B cell (primary cell): ENCODE measurements around the gene KPNA6. TPM values are rescaled to one million over a fixed set of nuclear protein-coding genes. Genes with fewer than 3 reads are reported as not detected.
A peak's percentile ranks its signal among the peaks of the same experiment; 100 is the strongest.

Source experiments
- ATAC-seq: fragments of 200-7000 bp; cut with Tn5 transposase; one replicate; pipeline ENCODE4 v1.10.0; 2021; ENCODE audit warnings: low read depth, mild to moderate bottlenecking, moderate number of reproducible peaks, moderate library complexity
- CTCF ChIA-PET: fragments of 350-600 bp; sonication (Branson Sonifier 250); formaldehyde crosslinking; loops from one replicate; lab custom pipeline; 2021; ENCODE audit warnings: antibody characterized with exemption, inconsistent platforms; lab: Charles Lee
- POLR2A ChIA-PET: fragments of 350-600 bp; sonication (Branson Sonifier 250); formaldehyde crosslinking; loops from one replicate; lab custom pipeline; 2021; ENCODE audit warnings: antibody characterized with exemption; lab: Charles Lee
- DNase-seq: peaks from one replicate; pipeline ENCODE4 v3.0.0; 2013
- H2AFZ ChIP-seq: 2 replicates; pipeline ENCODE4 v1.6.1; 2012; ENCODE audit warnings: mild to moderate bottlenecking, low read depth, low read length; ENCODE audit not compliant: insufficient read depth, poor library complexity, severe bottlenecking
- H3K27ac ChIP-seq, 2 donors: 1 replicate in 1 of 2; 2 replicates in 1 of 2; pipeline ENCODE4 v1.5.1; 2012 to 2013; ENCODE audit warnings: low read length in 2 of 2, mild to moderate bottlenecking in 2 of 2, moderate library complexity in 1 of 2
- H3K27me3 ChIP-seq, 4 experiments: fragments of 200-600 bp in 1 of 4; sonication (generic) in 1 of 4; replicated peaks in 1 of 4; 1 replicate in 2 of 4; 2 replicates in 2 of 4; pipeline versions ENCODE4 v1.6.1 to v1.7.0; 2013 to 2016; ENCODE audit warnings: low read length in 3 of 4, mild to moderate bottlenecking in 2 of 4, mixed read lengths in 1 of 4, moderate library complexity in 1 of 4; ENCODE audit not compliant: insufficient read depth in 4 of 4, control insufficient read depth in 3 of 4; ENCODE audit errors: control extremely low read depth in 1 of 4
- H3K36me3 ChIP-seq, 2 experiments: replicated peaks in 1 of 2; 1 replicate in 1 of 2; 2 replicates in 1 of 2; pipeline versions ENCODE4 v1.6.1 to v1.7.1; 2013; ENCODE audit warnings: low read length in 1 of 2; ENCODE audit not compliant: insufficient read depth in 2 of 2, control insufficient read depth in 1 of 2; ENCODE audit errors: control extremely low read depth in 1 of 2, extremely low read depth in 1 of 2
- H3K4me1 ChIP-seq, 2 donors: fragments of 200-600 bp in 1 of 2; sonication (generic) in 1 of 2; 1 replicate in 1 of 2; 2 replicates in 1 of 2; pipeline versions ENCODE4 v1.5.1 to v1.6.1; 2013 to 2017; ENCODE audit warnings: low read length in 2 of 2; ENCODE audit not compliant: control insufficient read depth in 2 of 2, insufficient read depth in 2 of 2
- H3K4me2 ChIP-seq: replicated peaks from 2 replicates; pipeline ENCODE3; 2012; ENCODE audit warnings: mild to moderate bottlenecking, low read depth, low read length; ENCODE audit not compliant: poor library complexity, severe bottlenecking
- H3K4me3 ChIP-seq, 5 experiments: fragments of 200-600 bp in 1 of 5; sonication (generic) in 1 of 5; 1 replicate in 3 of 5; 2 replicates in 2 of 5; pipeline versions ENCODE4 v1.5.1 to v1.7.0; 2011 to 2016; ENCODE audit warnings: low read length in 4 of 5, mild to moderate bottlenecking in 4 of 5, low read depth in 2 of 5, control low read depth in 1 of 5, moderate library complexity in 1 of 5; ENCODE audit not compliant: insufficient read depth in 1 of 5; ENCODE audit errors: control extremely low read depth in 1 of 5, extremely low read depth in 1 of 5
- H3K79me2 ChIP-seq: fragments of 200-600 bp; sonication (generic); one replicate; pipeline ENCODE4 v1.6.0; 2016; ENCODE audit warnings: low read length; ENCODE audit not compliant: control insufficient read depth, insufficient read depth
- H3K9ac ChIP-seq: fragments of 200-600 bp; sonication (generic); 2 replicates; pipeline ENCODE4 v1.6.1; 2017; ENCODE audit warnings: mild to moderate bottlenecking, low read length, moderate library complexity
- H3K9me3 ChIP-seq, 3 donors: one replicate each; pipeline versions ENCODE4 v1.6.1 to v1.7.1; 2013; ENCODE audit warnings: low read length in 2 of 3; ENCODE audit not compliant: control insufficient read depth in 2 of 3, insufficient read depth in 1 of 3; ENCODE audit errors: control extremely low read depth in 1 of 3
- H4K20me1 ChIP-seq: 2 replicates; pipeline ENCODE4 v1.6.0; 2012; ENCODE audit warnings: mild to moderate bottlenecking, low read length; ENCODE audit not compliant: insufficient read depth, control insufficient read depth, poor library complexity, severe bottlenecking
- H3K27ac Mint-ChIP-seq: one replicate; pipeline ENCODE4 v1.8.0; 2021; ENCODE audit warnings: mixed read lengths
- H3K27me3 Mint-ChIP-seq: one replicate; pipeline ENCODE4 v1.8.0; 2021; ENCODE audit warnings: mixed read lengths
- H3K4me1 Mint-ChIP-seq: one replicate; pipeline ENCODE4 v1.8.0; 2021; ENCODE audit warnings: mixed read lengths
- H3K4me3 Mint-ChIP-seq: one replicate; pipeline ENCODE4 v1.8.0; 2021; ENCODE audit warnings: mixed read lengths
- H3K9me3 Mint-ChIP-seq: one replicate; pipeline ENCODE4 v1.8.0; 2022; ENCODE audit warnings: mixed read lengths; ENCODE audit not compliant: insufficient read depth
- EZH2 ChIP-seq: IDR thresholded peaks from 2 replicates; pipeline ENCODE4 v1.6.1; 2012; ENCODE audit warnings: borderline replicate concordance, low read depth, mild to moderate bottlenecking, moderate library complexity, low read length; ENCODE audit not compliant: insufficient read depth, poor library complexity, severe bottlenecking
- WGBS: methylation state at CpG from one replicate; pipeline ENCODE4 v1.1.5; 2013; ENCODE audit warnings: missing lambda C conversion rate; ENCODE audit not compliant: insufficient coverage; 5-methylcytosine and 5-hydroxymethylcytosine counted together
- intact Hi-C: fragments of 100-400 bp; cut with micrococcal nuclease; formaldehyde crosslinking; loops from one replicate; pipeline ENCODE4 v1.10.0; 2022
- polyA plus RNA-seq: library from polyadenylated mRNA; depleted of rRNA; stranded (reverse); fragments of >200 nt; gene quantifications from 2 replicates; pipeline ENCODE4 v1.2.3, GENCODE V29; 2012
- total RNA-seq, 2 donors: library from RNA; stranded (reverse); fragments of 120-200 nt in 1 of 2; gene quantifications; 1 replicate in 1 of 2; 2 replicates in 1 of 2; pipeline versions ENCODE4 v1.2.3 to v1.2.4, GENCODE V29; 2013 to 2022
- TF ChIP-seq, protein P1 (sequence below): fragments of 200-600 bp; IDR thresholded peaks from one replicate; pipeline ENCODE4 v1.8.0; 2022; ENCODE audit warnings: antibody characterized with exemption, mild to moderate bottlenecking

Gene KPNA6
- total and polyA plus RNA-seq, 2 donors (not counting 1 experiment from before 2014, with no cell fraction given) = 14.0 to 49.9 TPM

DNA sequence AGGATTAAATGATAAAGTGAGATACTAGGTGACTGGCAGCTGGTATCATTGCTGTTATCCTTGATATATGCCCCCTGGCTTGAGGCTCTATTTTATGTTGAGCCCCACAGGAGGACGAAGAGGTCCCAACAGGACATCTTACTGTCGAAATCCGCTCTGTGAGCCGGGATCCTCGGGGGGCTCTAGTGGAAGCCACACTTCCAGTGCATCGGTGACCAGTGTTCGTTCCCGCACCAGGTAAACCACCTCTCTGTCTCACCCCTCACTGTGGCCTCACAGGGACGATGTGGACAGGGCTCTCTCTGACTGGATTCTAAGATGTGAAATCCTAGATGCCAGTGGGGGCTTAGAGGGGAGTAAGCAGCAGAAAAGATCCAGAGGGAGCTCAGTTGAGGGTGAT is 33.0 kb upstream of the KPNA6 start:
- no peak for TF ChIP-seq EZH2
- TF ChIP-seq, protein P1, sequence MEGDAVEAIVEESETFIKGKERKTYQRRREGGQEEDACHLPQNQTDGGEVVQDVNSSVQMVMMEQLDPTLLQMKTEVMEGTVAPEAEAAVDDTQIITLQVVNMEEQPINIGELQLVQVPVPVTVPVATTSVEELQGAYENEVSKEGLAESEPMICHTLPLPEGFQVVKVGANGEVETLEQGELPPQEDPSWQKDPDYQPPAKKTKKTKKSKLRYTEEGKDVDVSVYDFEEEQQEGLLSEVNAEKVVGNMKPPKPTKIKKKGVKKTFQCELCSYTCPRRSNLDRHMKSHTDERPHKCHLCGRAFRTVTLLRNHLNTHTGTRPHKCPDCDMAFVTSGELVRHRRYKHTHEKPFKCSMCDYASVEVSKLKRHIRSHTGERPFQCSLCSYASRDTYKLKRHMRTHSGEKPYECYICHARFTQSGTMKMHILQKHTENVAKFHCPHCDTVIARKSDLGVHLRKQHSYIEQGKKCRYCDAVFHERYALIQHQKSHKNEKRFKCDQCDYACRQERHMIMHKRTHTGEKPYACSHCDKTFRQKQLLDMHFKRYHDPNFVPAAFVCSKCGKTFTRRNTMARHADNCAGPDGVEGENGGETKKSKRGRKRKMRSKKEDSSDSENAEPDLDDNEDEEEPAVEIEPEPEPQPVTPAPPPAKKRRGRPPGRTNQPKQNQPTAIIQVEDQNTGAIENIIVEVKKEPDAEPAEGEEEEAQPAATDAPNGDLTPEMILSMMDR = no peak
- intact Hi-C loops = loop anchor here (10.0 kb wide), 1 partner anchor 130 kb away; the partner anchor contains the start of genes CCDC28B, DCDC2B and IQCC
- 94% methylated on average over 6 of the region's 9 CpGs for WGBS

DNA sequence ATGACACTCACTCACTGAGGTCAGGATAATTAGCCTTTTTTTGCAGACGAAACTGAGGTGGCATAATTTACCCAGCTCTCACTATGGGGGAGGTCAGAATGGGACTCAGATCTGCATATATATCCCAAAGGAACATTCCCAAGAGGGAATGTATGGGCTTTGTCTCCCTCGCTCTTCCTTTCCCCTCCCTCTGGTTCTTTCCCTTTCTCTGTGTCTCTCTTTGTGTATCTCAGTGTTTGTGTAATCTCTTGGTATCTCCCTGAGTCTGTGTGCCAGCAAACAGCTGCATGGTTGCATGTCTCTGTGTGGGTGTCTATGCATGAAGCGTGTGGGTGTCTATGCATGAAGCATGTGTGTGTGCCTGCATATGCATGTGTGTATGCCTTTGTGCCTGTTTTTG is 30.4 kb upstream of the KPNA6 start:
- no peak for TF ChIP-seq EZH2
- TF ChIP-seq, protein P1 = no peak
- H3K27ac Mint-ChIP-seq = no peak overlapping the region
- Histone ChIP-seq H3K4me2 (no peak overlapping the region), H2AFZ (no peak overlapping the region), H3K27me3 (no peaks in the 10 kb centered on the region), H3K4me3 (no peak overlapping the region), H3K9me3 (no peaks in the 10 kb centered on the region), H3K36me3 (peaks cover 0 to 40% of the 10 kb centered on the region in 2 experiments), H4K20me1 (peaks cover 6% of the 10 kb centered on the region), H3K27ac (no peak overlapping the region), H3K4me1 (peaks cover 12 to 14% of the 10 kb centered on the region in 2 donors), H3K9ac (no peak overlapping the region), H3K79me2 (peaks cover 14% of the 10 kb centered on the region)
- ATAC-seq (no peak), DNase-seq (no peak)
- intact Hi-C loops = loop anchor here (10.0 kb wide), 1 partner anchor 127 kb away; the partner anchor contains the start of genes CCDC28B, DCDC2B and IQCC
- WGBS = 100% methylated on average over 1 of the region's 3 CpGs
- ChIA-PET CTCF (interaction anchor here (0.5 kb wide), 1 partner anchor 61 kb away, joined by 3 read pairs; no protein-coding TSS in a partner anchor), POLR2A (no interaction called here)
- no peak overlapping the region for H3K4me3 Mint-ChIP-seq
- H3K4me1 Mint-ChIP-seq = peaks cover 31% of the 10 kb centered on the region
- no peaks in the 10 kb centered on the region for H3K9me3 Mint-ChIP-seq
- no peaks in the 10 kb centered on the region for H3K27me3 Mint-ChIP-seq

More for the DNA sequence above, 33.0 kb upstream of the KPNA6 start:
- ChIA-PET CTCF (interaction anchor here (1.1 to 1.2 kb wide), 2 partner anchors 12 to 13 kb away, joined by 4 read pairs; no protein-coding TSS in a partner anchor), POLR2A (no interaction called here)
- H3K4me3 ChIP-seq = no peak overlapping the region
- H3K9ac ChIP-seq = no peak overlapping the region
- no peaks in the 10 kb centered on the region for H3K27me3 ChIP-seq
- H3K27me3 Mint-ChIP-seq = no peaks in the 10 kb centered on the region
- peaks cover 6% of the 10 kb centered on the region for H4K20me1 ChIP-seq
- no peak overlapping the region for H3K4me2 ChIP-seq
- H2AFZ ChIP-seq = no peak overlapping the region
- H3K4me1 Mint-ChIP-seq = peaks cover 29% of the 10 kb centered on the region
- peak overlapping the region; percentile 27 for H3K4me3 Mint-ChIP-seq
- H3K9me3 ChIP-seq = no peaks in the 10 kb centered on the region
- no peak for DNase-seq
- H3K79me2 ChIP-seq = peaks cover 14% of the 10 kb centered on the region
- peak overlapping the region; percentile 5 for H3K27ac Mint-ChIP-seq
- peaks cover 14 to 17% of the 10 kb centered on the region in 2 donors for H3K4me1 ChIP-seq
- H3K9me3 Mint-ChIP-seq = no peaks in the 10 kb centered on the region
- peaks cover 0 to 35% of the 10 kb centered on the region in 2 experiments for H3K36me3 ChIP-seq
- H3K27ac ChIP-seq = no peak overlapping the region
- ATAC-seq = no peak
